ENCODE results near the gene TNFRSF6B.

DNA sequence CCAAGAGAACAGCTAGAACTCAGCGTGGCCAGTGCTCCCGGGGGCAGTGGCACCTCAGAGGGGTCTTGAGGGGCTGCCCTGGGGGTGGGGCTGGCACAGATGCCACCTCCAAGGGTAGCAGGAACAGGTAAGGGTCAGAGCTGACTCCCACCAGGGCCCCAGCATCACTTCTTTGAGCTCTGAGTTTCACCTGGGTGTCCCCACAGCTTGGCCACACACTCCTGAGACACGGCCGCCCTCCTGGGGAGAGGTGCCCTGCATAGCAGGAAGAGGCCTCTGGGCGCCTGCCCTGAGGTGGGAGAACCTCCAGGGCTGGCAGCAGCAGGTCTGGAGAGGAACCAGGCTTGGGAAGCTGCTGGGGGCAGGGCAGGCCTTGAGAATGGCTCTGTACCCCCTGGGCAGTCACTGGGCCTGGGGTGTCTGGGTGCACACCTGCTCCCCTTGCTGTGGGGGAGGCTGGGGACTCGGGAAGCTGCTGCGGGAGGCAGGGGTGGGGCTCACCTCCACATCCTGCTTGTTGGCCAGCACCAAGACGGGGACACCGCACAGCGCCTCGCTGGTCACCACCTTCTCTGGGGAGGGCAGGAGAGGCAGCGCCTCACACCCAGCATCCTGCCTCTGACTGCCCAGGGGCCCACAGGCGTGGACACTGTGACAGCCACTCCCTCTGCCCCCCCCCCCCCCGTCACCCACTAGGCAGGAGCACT, 5.0 kb downstream of the TNFRSF6B start:
- TF ChIP-seq, protein P1, sequence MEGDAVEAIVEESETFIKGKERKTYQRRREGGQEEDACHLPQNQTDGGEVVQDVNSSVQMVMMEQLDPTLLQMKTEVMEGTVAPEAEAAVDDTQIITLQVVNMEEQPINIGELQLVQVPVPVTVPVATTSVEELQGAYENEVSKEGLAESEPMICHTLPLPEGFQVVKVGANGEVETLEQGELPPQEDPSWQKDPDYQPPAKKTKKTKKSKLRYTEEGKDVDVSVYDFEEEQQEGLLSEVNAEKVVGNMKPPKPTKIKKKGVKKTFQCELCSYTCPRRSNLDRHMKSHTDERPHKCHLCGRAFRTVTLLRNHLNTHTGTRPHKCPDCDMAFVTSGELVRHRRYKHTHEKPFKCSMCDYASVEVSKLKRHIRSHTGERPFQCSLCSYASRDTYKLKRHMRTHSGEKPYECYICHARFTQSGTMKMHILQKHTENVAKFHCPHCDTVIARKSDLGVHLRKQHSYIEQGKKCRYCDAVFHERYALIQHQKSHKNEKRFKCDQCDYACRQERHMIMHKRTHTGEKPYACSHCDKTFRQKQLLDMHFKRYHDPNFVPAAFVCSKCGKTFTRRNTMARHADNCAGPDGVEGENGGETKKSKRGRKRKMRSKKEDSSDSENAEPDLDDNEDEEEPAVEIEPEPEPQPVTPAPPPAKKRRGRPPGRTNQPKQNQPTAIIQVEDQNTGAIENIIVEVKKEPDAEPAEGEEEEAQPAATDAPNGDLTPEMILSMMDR (IDR thresholded peaks at IDR 0.05) = no peak
- TF ChIP-seq RFX5 (IDR thresholded peaks at IDR 0.05; ENCODE audit: low read length) (no peak), MXI1 (IDR thresholded peaks at IDR 0.05; ENCODE audit: low read depth, low read length) (no peak), NRF1 (IDR thresholded peaks at IDR 0.05; ENCODE audit: low read depth, low read length) (no peak), RCOR1 (IDR thresholded peaks at IDR 0.05; ENCODE audit: low read length) (no peak), EZH2phosphoT487 (IDR thresholded peaks at IDR 0.05; ENCODE audit: borderline replicate concordance, low read depth) (no peak), FOSL2 (IDR thresholded peaks at IDR 0.05; ENCODE audit: borderline replicate concordance, low read depth) (no peak), JUND (IDR thresholded peaks at IDR 0.05) (no peak)

All from SK-N-SH (cell line).